ENCODE data around the gene ATP6AP1.

The ATP6AP1 gene

GRCh38 chrX:154476821-154477220 lies 48.3 kb downstream of the ATP6AP1 start:
- TF ChIP-seq, protein P1, sequence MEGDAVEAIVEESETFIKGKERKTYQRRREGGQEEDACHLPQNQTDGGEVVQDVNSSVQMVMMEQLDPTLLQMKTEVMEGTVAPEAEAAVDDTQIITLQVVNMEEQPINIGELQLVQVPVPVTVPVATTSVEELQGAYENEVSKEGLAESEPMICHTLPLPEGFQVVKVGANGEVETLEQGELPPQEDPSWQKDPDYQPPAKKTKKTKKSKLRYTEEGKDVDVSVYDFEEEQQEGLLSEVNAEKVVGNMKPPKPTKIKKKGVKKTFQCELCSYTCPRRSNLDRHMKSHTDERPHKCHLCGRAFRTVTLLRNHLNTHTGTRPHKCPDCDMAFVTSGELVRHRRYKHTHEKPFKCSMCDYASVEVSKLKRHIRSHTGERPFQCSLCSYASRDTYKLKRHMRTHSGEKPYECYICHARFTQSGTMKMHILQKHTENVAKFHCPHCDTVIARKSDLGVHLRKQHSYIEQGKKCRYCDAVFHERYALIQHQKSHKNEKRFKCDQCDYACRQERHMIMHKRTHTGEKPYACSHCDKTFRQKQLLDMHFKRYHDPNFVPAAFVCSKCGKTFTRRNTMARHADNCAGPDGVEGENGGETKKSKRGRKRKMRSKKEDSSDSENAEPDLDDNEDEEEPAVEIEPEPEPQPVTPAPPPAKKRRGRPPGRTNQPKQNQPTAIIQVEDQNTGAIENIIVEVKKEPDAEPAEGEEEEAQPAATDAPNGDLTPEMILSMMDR (IDR thresholded peaks at IDR 0.05; ENCODE audit: low read depth, low read length, missing control alignments), result no peak
- no peak for DNase-seq (ENCODE audit: low read depth)
- no peak overlapping the region for H3K4me3 ChIP-seq (ENCODE audit: low read depth, low read length)

GRCh38 chrX:154477891-154478477 lies 49.5 kb downstream of the ATP6AP1 start:
- TF ChIP-seq, protein P1 (IDR thresholded peaks at IDR 0.05; ENCODE audit: low read depth, low read length, missing control alignments), result no peak
- DNase-seq (ENCODE audit: low read depth), result no peak
- peak overlapping the region; percentile 63 for H3K4me3 ChIP-seq (ENCODE audit: low read depth, low read length)

DNA sequence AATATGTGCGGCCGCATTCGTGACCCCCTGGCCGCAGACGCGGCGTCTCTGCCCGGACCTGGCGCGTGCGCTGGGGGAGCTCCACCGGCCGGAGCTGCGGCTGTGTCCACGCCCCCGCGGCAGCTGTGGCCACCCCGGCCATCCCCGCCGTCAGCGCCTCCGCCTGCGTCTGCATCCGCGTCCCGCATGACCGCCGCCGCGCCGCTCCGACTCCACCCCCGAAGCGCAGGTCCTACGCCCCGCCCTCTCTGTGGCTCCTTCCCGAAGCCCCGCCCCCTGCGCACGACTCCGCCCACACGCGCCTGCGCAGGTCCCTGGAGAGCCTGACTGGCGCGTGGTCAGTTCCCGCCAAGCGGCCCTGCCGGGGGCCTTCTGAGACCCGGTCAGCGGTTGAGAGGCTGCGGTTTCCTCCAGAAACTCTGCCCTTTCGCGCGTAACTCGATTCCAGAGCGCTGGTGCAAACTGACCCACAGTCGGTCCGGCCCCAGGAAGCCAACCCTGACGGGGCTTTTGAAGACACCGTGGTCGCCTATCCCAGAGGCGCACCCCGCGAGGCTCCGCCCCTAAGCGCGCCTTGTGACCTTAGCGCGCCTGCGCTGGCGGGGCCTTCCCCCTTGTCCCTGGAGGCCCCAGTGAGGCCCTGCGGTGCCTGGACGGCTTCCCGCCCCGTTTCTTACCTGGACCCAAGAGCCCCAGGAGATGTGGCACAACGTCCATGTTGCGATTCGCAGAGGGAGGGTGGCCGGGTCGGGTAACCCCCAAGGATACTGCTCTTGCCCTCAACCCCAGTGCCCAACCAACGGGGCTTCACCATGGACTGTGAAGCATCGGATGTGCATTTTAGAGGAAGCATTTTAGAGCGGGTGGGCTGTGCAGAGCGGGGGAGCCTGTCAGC lies 50.5 kb downstream of the ATP6AP1 start, which contains the start of gene LAGE3:
TSS of gene LAGE3 (minus strand) at position 554 of the 895 bp plus-strand sequence. CDS start at position 188, 366 bp downstream.
- TF ChIP-seq, protein P1 (IDR thresholded peaks at IDR 0.05; ENCODE audit: low read depth, low read length, missing control alignments), result no peak
- peak; percentile 66 for DNase-seq (ENCODE audit: low read depth)
- peak within 1 kb of the TSS; percentile 63 for H3K4me3 ChIP-seq (ENCODE audit: low read depth, low read length)

- no peak overlapping the region for H3K4me3 ChIP-seq (ENCODE audit: low read depth, low read length)
- TF ChIP-seq, protein P1 (IDR thresholded peaks at IDR 0.05; ENCODE audit: low read depth, low read length, missing control alignments), result no peak
- no peak for DNase-seq (ENCODE audit: low read depth)
These were observed 52.7 kb downstream of the ATP6AP1 start for GRCh38 chrX:154481195-154481594.

- DNase-seq (ENCODE audit: low read depth), result no peak
- no peak overlapping the region for H3K4me3 ChIP-seq (ENCODE audit: low read depth, low read length)
- TF ChIP-seq, protein P1 (IDR thresholded peaks at IDR 0.05; ENCODE audit: low read depth, low read length, missing control alignments), result no peak
These were observed 53.6 kb downstream of the ATP6AP1 start for GRCh38 chrX:154481911-154482601.

- no peak overlapping the region for H3K4me3 ChIP-seq (ENCODE audit: low read depth, low read length)
- no peak for DNase-seq (ENCODE audit: low read depth)
- TF ChIP-seq, protein P1 (IDR thresholded peaks at IDR 0.05; ENCODE audit: low read depth, low read length, missing control alignments), result no peak
These were observed 54.3 kb downstream of the ATP6AP1 start for GRCh38 chrX:154482786-154483185.
